ENCODE results near the gene DLG2. TPM values are rescaled to one million over a fixed set of nuclear protein-coding genes. Genes with fewer than 3 reads are reported as not detected.

The DLG2 gene
- total RNA-seq, 1 experiment from 2014 or later: 0.20 TPM

DNA sequence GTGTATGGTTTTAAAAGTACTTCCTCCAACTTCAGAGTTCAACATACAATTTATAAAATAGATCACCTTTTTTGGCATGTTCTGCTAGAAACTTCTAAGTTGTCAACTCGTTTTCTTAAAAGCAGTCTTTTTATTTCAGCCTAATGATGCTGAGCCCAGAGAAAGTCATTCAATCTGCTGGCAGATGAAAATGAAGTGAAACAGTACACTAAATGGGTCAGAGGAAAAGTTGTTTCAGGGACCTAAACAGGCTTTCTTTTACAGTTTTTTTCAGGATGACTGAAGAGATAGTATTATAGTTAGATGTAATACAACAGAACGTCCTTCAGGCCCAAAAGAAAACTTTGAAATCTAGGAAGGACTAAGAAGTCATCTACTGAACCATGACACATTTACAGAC is 1498.3 kb downstream of the DLG2 start:
- in situ Hi-C loops (cut with HindIII; ENCODE audit: low pct_unique_long_range_greater_than_20kb, low sequenced_read_pairs): no loop called here
- DNase-seq (ENCODE audit: low read depth): no peak

DNA sequence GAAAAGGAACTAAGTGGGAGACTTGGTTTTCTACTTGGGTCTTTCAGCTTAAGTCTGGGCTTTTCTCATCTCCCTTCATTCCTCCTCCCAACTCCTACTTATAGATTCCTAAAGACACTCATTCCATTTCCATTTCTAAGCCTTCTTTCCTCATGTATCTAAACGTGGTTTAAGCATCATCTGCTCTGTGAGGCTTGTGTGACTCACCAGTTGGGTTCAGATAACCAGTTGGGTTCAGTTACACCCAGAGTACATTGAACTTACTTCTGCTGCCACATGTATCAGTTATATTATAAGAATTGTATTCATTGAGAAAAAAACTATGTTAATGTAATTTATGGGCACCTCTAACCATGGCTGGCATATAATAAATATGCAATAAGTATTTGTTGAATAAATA is 1509.8 kb downstream of the DLG2 start:
- in situ Hi-C loops (cut with HindIII; ENCODE audit: low pct_unique_long_range_greater_than_20kb, low sequenced_read_pairs): no loop called here
- no peak for DNase-seq (ENCODE audit: low read depth)

DNA sequence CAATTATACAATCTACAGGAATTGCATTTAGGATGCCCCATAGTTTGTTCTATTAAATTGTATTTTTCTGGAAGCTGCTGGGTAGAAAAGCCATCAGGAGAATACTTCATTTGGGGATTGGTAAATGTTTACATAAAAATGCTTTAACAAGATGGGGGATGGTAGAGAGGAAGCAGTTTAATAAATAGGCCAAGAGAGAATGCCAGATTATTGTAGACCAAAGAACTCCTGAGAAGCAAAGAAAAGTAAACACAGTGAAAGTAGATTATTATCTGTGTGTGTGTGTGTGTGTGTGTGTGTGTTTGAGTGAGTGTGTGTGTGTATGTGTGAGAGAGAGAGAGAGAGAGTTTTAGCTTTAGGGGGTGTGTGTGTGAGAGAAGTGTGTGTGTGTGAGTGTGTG is 1520.6 kb downstream of the DLG2 start:
- in situ Hi-C loops (cut with HindIII; ENCODE audit: low pct_unique_long_range_greater_than_20kb, low sequenced_read_pairs): no loop called here
- DNase-seq (ENCODE audit: low read depth): no peak

DNA sequence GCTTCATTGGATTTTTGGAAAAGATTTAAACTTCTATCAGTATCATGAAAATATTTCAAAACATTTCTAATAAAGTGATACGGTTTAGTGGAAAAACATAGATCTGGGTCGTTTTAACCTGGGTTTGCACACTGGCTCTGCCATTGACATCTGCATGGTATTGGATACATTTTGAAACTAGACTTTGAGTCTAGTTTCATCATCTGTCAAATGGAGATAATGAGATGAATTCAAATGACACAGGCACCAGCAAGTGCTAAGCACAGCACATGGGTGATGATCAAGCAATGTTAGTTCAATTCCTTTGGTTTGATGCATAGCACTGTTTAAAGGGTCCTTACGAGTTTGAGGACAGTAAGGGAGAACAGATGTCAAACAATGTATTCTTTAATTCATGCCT is 1522.0 kb downstream of the DLG2 start:
- DNase-seq (ENCODE audit: low read depth): no peak
- in situ Hi-C loops (cut with HindIII; ENCODE audit: low pct_unique_long_range_greater_than_20kb, low sequenced_read_pairs): no loop called here

DNA sequence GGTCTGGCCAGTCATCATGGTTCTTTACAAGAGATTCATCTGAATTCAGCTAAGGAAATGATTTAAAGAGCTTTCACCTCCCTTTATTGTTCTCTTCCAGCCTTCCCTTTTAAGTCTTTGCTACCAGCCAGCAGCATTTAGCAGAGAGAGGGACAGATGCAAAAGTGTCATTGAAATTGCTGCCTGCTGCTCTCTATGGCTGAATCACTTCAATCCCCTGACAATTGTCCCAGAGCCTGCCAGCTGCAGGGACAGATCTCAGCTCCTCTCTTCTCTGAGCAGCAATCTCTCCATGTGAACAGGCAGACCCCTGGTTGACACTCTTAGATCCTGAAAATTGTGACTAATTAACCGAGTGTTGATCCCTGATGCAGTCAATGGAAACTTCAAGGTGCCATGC is 1524.0 kb downstream of the DLG2 start:
- in situ Hi-C loops (cut with HindIII; ENCODE audit: low pct_unique_long_range_greater_than_20kb, low sequenced_read_pairs): no loop called here
- DNase-seq (ENCODE audit: low read depth): no peak

DNA sequence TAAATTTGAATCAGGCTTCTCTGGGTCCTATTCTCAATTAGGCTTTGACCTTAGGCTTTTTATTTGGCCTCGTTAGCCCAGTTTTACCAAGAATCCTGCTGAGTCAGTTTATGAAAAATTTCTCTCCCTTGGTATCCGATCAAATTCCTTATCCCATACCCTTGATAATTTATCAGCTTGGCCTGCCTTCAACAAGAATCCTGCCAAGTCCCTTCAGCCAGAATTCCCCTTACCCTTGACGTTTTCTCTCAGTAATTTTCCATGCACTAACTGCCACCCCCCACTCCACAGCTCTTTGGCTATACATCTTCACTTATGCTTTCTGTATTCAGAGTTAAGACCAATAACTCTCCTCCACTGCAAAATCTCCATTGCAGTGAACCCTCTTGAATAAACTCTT is 1530.0 kb downstream of the DLG2 start:
- in situ Hi-C loops (cut with HindIII; ENCODE audit: low pct_unique_long_range_greater_than_20kb, low sequenced_read_pairs): no loop called here
- no peak for DNase-seq (ENCODE audit: low read depth)

DNA sequence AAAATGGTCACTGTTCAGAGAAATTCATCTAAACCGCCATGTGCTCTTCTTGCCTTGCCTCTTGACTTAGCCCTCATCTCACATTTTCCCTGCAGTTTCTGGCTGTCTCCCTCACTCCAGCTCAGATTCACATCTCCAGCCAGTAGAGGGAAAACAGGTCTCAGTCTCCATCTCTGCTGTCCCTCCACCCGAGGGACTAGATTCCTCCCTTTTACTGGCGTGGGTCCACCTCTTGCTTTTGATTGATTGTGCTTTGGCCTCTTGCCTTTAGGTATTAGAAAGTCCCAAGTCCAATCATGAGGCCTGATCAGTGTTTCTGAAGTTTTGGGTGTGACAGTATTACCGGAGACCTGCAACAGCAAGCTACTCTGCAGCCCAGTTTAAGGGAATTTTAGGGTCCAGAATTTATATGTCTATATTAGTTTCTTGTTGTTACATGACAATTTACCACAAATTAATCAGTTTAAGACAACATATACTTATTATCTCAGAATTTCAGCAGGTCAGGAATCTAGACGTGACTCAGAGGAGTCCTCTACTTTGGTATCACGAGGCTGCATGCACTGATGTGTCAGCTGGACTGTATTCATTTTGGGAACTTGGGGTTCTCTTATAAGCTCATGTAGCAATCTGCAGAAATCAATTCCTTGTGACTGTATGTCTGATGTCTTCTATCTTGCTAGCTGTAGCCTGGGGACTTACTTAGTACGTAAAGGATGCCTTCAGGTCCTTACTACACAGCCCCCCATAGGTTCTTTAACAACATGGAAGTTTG is 1535.7 kb downstream of the DLG2 start:
- in situ Hi-C loops (cut with HindIII; ENCODE audit: low pct_unique_long_range_greater_than_20kb, low sequenced_read_pairs): no loop called here
- no peak for DNase-seq (ENCODE audit: low read depth)

DNA sequence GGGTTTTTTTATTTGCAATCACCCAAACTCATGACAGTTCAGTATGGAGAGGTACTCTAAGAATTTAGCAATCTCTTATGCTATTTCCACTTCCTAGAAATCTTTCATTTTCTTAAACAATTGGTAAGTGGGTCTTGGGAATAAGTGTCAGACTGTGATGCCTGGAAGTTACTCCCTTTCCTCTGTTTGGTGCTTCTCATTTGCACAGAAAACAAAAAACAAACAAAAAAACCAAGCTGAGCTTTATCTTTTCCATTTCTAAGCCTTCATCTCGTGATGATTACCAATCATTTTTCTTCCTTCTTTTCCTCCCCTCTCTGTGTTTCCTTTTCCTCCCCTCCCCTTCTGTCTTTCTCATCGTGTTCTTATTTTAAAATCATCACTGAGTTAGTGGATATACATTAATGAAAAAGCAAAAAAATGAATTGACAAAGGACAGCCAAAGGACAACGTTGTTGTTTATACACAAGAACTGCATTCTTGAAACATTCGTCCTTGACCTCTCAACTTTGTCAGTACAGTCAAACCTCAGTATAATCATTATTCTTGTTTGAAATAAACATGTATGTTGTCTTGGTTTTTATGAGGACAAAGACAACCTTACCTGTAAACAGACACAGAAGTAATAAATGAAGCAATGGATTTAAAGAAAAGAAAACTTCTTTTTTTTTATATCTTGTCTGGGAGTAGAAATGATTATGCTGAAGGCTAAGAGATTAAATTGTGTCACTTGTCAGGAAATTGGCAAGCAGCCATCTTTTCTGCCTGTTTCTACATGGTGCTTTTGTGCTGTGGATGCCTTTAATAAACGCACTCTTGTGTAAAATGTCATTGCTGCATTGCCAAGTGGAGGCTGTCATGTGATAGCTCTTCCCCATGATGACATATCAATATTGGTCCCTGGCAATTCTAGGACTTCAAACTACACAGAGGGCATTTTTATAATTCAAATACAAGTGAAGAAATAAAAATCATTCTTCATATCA is 1537.8 kb downstream of the DLG2 start:
- in situ Hi-C loops (cut with HindIII; ENCODE audit: low pct_unique_long_range_greater_than_20kb, low sequenced_read_pairs): no loop called here
- no peak for DNase-seq (ENCODE audit: low read depth)

DNA sequence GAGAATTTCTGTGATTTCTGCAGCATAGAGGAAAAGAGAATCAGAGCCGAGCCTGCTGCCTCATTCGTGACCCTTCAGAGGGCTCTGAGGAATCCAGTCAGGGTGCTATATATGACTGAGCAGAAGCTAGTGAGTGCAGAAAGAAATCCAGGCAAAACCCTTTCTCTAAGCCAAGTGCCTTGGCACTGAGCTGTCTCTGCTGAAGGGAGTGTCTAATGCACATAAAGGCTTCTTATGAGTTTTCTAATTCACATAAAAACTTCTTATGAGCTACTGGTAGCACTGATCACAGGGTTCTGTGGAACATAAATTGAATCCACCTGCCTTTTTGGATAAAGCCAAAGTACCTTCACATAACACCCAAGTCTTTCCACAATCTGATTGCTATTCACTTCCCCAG is 1555.3 kb downstream of the DLG2 start:
- DNase-seq (ENCODE audit: low read depth): no peak
- in situ Hi-C loops (cut with HindIII; ENCODE audit: low pct_unique_long_range_greater_than_20kb, low sequenced_read_pairs): no loop called here

DNA sequence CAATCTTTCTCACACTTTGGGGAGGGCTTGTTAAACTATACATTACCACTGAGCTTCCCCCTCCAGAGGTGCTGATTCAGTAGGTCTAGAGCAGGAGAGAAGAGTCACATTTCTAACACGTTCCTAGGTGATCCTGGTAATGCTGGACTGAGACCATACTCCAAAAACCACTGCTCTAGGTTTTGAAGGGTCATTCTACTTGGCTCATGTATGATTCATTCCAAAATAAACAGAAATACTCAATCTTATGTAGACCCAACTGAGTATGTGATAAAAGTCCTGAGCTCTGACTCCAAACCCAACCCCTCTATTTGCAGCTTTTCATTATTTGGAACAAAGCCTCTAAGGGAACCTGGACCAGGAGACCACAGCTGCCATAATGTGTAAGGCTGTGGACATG is 1558.1 kb downstream of the DLG2 start:
- no peak for DNase-seq (ENCODE audit: low read depth)
- in situ Hi-C loops (cut with HindIII; ENCODE audit: low pct_unique_long_range_greater_than_20kb, low sequenced_read_pairs): no loop called here

DNA sequence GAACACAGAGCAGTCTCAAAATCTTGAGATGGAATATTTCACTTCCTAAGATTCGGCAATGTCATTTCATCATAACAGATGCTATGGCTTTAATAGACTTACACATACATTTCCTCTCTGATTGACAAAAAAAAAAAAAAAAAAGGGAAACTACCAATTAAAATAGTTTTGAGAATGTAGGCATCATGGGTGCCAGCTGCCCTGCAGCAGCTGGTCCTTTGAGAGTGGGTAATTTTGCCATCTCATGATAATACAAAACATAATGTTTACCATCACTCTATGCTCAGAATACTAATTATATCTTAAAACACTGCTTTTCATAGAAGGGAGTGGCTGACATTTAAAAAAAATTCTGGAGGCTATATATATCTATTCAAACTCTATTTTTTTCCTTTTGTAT is 1565.4 kb downstream of the DLG2 start:
- in situ Hi-C loops (cut with HindIII; ENCODE audit: low pct_unique_long_range_greater_than_20kb, low sequenced_read_pairs): no loop called here
- no peak for DNase-seq (ENCODE audit: low read depth)

DNA sequence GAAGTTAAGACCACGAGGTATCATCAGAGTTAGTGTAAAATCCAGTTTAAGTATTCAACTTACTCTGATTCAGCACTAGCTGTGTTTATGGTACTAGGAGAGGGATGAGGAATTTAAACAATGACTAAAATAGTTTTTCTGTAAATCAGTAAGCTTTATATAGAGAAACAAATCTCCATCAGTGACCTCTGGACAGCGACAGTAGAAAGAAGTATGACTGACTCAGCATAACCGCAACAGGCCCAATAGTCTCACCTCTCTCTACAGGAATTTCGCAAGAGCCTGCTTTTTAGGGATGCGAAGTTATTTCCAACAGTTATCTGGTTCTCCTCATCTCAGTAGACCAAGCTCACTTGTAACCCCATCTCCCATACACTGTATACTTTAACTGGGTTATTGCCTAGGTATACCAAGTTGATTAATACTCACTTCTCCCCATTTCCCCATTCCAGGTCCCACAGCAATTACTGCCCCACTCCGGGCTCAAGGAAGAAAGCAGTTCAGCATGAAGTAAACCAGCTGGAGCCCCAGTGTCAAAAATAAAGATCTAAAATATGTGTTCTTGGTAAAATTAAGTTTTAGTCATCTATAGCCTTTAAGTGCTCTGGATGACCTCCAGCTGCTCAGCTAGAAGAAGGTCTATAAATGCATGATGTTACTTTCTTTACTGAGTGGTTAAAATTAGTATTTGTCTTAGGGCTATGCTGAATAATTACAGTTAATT is 1570.3 kb downstream of the DLG2 start:
- in situ Hi-C loops (cut with HindIII; ENCODE audit: low pct_unique_long_range_greater_than_20kb, low sequenced_read_pairs): no loop called here
- DNase-seq (ENCODE audit: low read depth): peak; percentile 85

DNA sequence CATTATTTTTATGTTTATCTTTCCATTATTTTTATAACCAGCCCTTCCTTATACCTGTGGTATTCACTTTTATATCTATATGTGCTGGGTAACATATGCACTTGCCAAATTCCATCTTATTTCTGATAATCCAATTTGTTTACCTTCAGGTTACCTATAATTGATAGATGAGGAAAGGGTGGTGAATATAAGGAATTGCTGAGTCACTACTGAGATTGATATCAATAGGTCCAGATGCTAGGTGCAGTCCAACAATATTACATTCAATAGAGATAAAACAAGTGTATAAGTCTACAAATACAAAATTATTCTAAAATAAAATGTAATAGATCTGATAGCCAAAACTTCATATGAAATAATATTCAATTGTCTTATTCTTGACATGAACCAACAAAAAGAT is 1582.0 kb downstream of the DLG2 start:
- in situ Hi-C loops (cut with HindIII; ENCODE audit: low pct_unique_long_range_greater_than_20kb, low sequenced_read_pairs): no loop called here
- DNase-seq (ENCODE audit: low read depth): no peak

DNA sequence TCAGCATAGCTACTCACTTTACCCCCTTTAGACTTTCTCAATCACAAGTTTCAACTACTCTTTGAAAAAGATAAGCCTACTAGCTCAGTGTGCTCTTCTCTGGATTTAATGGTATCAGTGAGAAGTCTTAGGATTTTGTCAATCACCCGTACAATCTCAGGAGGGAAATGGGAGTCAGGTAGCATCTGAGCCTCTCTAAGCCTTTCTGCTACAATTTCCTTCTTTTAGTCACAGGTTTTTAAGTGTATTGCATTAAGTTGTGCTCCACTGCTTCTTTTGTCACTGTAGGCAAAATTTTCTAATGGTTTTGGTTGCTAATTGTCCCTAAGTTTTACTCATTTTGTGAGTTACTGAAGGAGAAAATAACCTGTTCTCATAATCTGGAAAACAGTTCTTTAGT is 1582.4 kb downstream of the DLG2 start:
- no peak for DNase-seq (ENCODE audit: low read depth)
- in situ Hi-C loops (cut with HindIII; ENCODE audit: low pct_unique_long_range_greater_than_20kb, low sequenced_read_pairs): no loop called here

DNA sequence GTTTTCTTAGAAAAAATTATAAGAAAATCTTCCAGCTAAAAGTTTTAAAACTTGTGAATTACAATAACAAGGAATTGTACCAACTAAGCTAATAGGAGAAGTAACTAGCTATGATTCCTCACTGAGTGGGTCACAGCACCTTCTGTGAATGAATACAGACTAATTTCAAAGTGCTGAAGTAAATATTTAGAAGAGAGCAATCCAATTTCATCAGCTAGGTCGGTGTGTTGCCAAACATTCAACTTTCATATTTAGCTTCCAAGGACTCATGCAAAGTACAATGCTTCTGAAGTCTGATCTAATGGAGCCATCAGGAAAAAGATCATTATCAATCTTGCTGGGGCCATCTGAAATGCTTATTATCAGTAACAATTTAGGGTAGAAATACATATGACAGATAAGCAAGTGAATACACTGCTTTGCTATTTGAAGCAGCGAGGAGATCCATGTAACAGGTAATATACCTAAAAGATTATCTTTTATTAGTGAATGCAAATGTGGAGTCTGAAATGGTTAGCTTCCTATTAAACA is 1590.4 kb downstream of the DLG2 start:
- in situ Hi-C loops (cut with HindIII; ENCODE audit: low pct_unique_long_range_greater_than_20kb, low sequenced_read_pairs): no loop called here
- no peak for DNase-seq (ENCODE audit: low read depth)

DNA sequence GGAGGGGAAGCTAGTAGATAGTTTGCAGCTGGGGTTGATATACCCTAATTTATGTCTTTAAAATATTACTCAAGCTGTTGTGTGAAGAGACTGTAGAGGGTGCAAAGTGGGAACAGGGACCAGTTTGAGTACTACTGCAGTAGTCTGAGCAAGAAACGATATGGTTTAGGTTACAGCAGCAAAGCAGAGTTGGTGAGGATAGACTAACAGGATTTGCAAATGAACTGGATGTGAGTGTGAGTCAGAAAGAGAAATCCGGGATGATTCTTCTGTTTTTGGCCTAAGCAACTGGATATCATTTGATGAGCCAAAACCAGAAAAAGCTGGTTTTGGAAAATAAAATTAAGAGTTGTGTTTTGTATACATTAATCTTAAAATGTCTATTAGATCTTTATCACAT is 1591.5 kb downstream of the DLG2 start:
- in situ Hi-C loops (cut with HindIII; ENCODE audit: low pct_unique_long_range_greater_than_20kb, low sequenced_read_pairs): no loop called here
- no peak for DNase-seq (ENCODE audit: low read depth)

DNA sequence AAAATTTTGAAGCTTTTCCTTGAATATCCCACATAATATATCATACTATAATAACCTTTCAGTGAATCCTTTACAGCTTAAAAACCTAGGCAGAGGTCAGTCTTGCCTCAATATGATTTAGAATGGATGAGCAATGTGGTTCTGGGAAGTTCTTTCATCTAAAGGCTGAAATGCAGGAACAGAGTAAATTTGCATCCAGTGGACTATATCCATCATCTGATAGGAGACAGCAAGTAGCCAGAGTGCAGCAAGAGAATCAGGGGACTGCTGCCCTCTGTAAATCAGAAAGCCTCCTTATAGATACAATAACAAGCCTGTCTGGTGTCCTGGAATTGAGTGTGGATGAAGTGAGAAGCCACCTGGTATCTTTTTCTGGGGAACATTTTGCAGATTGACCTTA is 1592.7 kb downstream of the DLG2 start:
- in situ Hi-C loops (cut with HindIII; ENCODE audit: low pct_unique_long_range_greater_than_20kb, low sequenced_read_pairs): no loop called here

DNA sequence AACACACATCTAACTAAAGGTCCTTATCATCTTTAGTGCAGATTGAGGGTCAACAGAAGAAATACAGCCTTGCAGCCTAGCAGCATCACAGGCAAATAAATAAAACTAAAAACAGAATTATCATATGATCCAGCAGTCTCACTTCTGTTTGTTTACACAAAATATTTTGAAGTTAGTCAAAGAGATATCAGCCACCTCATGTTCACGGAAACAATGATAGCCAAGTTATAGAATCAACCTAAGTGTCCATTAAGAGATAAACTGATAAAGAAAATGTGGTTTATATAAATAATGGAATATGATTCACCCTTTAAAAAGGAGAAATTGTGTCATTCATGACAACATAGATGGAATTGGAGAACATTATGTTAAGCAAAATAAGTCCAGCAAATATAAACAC is 1602.9 kb downstream of the DLG2 start:
- DNase-seq (ENCODE audit: low read depth): no peak
- in situ Hi-C loops (cut with HindIII; ENCODE audit: low pct_unique_long_range_greater_than_20kb, low sequenced_read_pairs): no loop called here

More for the DNA sequence above, 1592.7 kb downstream of the DLG2 start:
- DNase-seq (ENCODE audit: low read depth): no peak

DNA sequence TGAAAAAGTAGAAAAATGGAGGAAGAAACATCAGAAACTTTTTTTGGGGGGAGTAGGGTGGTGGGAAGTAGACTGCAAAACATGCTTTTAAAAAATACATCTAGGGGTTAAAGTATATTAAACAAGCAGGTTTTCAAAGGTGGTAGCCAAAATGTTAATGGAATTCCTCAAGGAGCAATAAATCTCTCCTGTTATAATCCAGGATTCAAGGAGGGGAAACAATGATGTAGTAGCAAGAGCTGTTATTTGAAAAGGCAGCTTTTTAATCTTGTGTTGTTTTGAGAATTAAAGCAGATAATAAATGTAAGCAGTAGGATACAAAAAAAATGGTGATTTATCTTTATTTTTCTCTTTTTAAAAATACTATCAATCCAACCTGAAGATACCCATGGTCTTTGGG is 1604.4 kb downstream of the DLG2 start:
- in situ Hi-C loops (cut with HindIII; ENCODE audit: low pct_unique_long_range_greater_than_20kb, low sequenced_read_pairs): no loop called here
- DNase-seq (ENCODE audit: low read depth): no peak
